GM12878 (cell line): ENCODE results near the gene ADCY2. TPM values are rescaled to one million over a fixed set of nuclear protein-coding genes. Genes with fewer than 3 reads are reported as not detected.

Experiments used
- ATAC-seq: fragments of 200-7000 bp; cut with Tn5 transposase; 3 replicates; pipeline ENCODE4 v1.9.1; 2020; ENCODE audit warnings: mild to moderate bottlenecking, moderate library complexity
- BruUV-seq: library from RNA; stranded (reverse); fragments of 400-500 nt; replicated peaks from 2 replicates; lab custom pipeline; 2021; lab: Mats Ljungman, UMichigan
- CTCF ChIA-PET: fragments of 300-600 bp; sonication (Branson Sonifier 250); formaldehyde crosslinking; extraction: SDS; loops from one replicate; lab custom pipeline; 2021; ENCODE audit warnings: inconsistent platforms; lab: Yijun Ruan, JAX
- POLR2A ChIA-PET: fragments of 350-600 bp; formaldehyde crosslinking; extraction: SDS; loops from one replicate; lab custom pipeline; 2021; ENCODE audit warnings: inconsistent platforms; lab: Charles Lee
- RAD21 ChIA-PET: fragments of 300-600 bp; sonication (Branson Sonifier 250); formaldehyde crosslinking; loops from one replicate; lab custom pipeline; 2023; ENCODE audit warnings: antibody characterized with exemption; ENCODE audit not compliant: unreplicated experiment; lab: Charles Lee
- SMC1A ChIA-PET: fragments of 300-600 bp; sonication (Branson Sonifier 250); formaldehyde crosslinking; loops from one replicate; lab custom pipeline; 2023; ENCODE audit not compliant: unreplicated experiment, uncharacterized antibody; lab: Charles Lee
- DNase-seq: peaks from one replicate; pipeline ENCODE4 v3.0.0-alpha.2; 2011; ENCODE audit warnings: low read depth, low spot score
- FAIRE-seq: peaks from 3 replicates; lab custom pipeline; 2011; peaks lifted over from hg19 to GRCh38; lab: Jason Lieb, UNC
- H2AFZ ChIP-seq: 2 replicates; pipeline ENCODE4 v1.6.0; 2011; ENCODE audit warnings: low read depth, low read length, control low read depth; ENCODE audit not compliant: control insufficient read depth
- H3K27ac ChIP-seq: 2 replicates; pipeline ENCODE4 v1.5.1; 2011; ENCODE audit warnings: control low read depth; ENCODE audit not compliant: control insufficient read depth, insufficient read depth
- H3K27me3 ChIP-seq, 2 experiments: replicated peaks in 1 of 2; 2 replicates each; pipeline versions ENCODE4 v1.6.0 to v1.6.1; 2011; ENCODE audit warnings: low read length in 1 of 2; ENCODE audit not compliant: control insufficient read depth in 2 of 2, insufficient read depth in 2 of 2
- H3K36me3 ChIP-seq, 2 experiments: 2 replicates each; pipeline ENCODE4 v1.5.1; 2011; ENCODE audit warnings: low read length in 1 of 2; ENCODE audit not compliant: control insufficient read depth in 2 of 2, insufficient read depth in 2 of 2
- H3K4me1 ChIP-seq: 2 replicates; pipeline ENCODE4 v1.6.1; 2011; ENCODE audit warnings: mild to moderate bottlenecking, low read length, moderate library complexity, mixed read lengths; ENCODE audit not compliant: control insufficient read depth, insufficient read depth
- H3K4me2 ChIP-seq: 2 replicates; pipeline ENCODE4 v1.6.0; 2011; ENCODE audit warnings: control low read depth; ENCODE audit not compliant: control insufficient read depth, insufficient read depth
- H3K4me3 ChIP-seq: fragments of 200-600 bp; sonication (generic); 2 replicates; pipeline ENCODE4 v1.5.1; 2016
- H3K79me2 ChIP-seq: 2 replicates; pipeline ENCODE4 v1.6.0; 2011; ENCODE audit warnings: low read length; ENCODE audit not compliant: control insufficient read depth, insufficient read depth
- H3K9ac ChIP-seq: 2 replicates; pipeline ENCODE4 v1.8.0; 2011; ENCODE audit warnings: low read length, control low read depth, mixed read lengths; ENCODE audit not compliant: control insufficient read depth, insufficient read depth
- H3K9me3 ChIP-seq: replicated peaks from 3 replicates; pipeline ENCODE4 v1.5.1; 2011; ENCODE audit warnings: mild to moderate bottlenecking, low read length; ENCODE audit not compliant: control insufficient read depth, insufficient read depth
- H4K20me1 ChIP-seq: 2 replicates; pipeline ENCODE4 v1.6.0; 2011; ENCODE audit not compliant: control insufficient read depth, insufficient read depth
- BCLAF1 ChIP-seq: fragments of 450-650 bp; IDR thresholded peaks from 2 replicates; pipeline ENCODE4 v1.6.1; 2017; ENCODE audit warnings: antibody characterized with exemption, mild to moderate bottlenecking, moderate library complexity
- CREB1 ChIP-seq: IDR thresholded peaks from 2 replicates; pipeline ENCODE4 v1.6.1; 2012; ENCODE audit warnings: low read depth, mild to moderate bottlenecking, inconsistent platforms
- CUX1 ChIP-seq: IDR thresholded peaks from 2 replicates; pipeline ENCODE4 v1.6.1; 2012; ENCODE audit warnings: improper control_type of control experiment, low read depth, low read length; ENCODE audit not compliant: insufficient replicate concordance
- EGR1 ChIP-seq, 2 experiments: IDR thresholded peaks; 1 replicate in 1 of 2; 2 replicates in 1 of 2; pipeline ENCODE4 v1.6.1; 2011 to 2012; ENCODE audit warnings: low read depth in 2 of 2, low read length in 2 of 2, borderline replicate concordance in 1 of 2, mild to moderate bottlenecking in 1 of 2, moderate library complexity in 1 of 2
- HSF1 ChIP-seq: fragments of 150-350 bp; IDR thresholded peaks from 2 replicates; pipeline ENCODE4 v1.6.1; 2014; ENCODE audit warnings: mild to moderate bottlenecking, low read depth, low read length
- IKZF2 ChIP-seq, 2 experiments: fragments of 450-650 bp; IDR thresholded peaks; 2 replicates each; pipeline ENCODE4 v1.6.1; 2017; ENCODE audit warnings: mild to moderate bottlenecking in 2 of 2, moderate library complexity in 2 of 2
- RBBP5 ChIP-seq: fragments of 200-600 bp; sonication (generic); conservative IDR thresholded peaks from 2 replicates; pipeline ENCODE4 v1.6.1; 2016
- USF2 ChIP-seq: IDR thresholded peaks from 2 replicates; pipeline ENCODE4 v1.6.1; 2011; ENCODE audit warnings: low read depth, low read length, improper control_type of control experiment, borderline replicate concordance
- WGBS: methylation state at CpG from one replicate; pipeline ENCODE4 v1.1.6; 2016; ENCODE audit warnings: low lambda C conversion rate; ENCODE audit not compliant: insufficient replicate concordance, insufficient coverage; ENCODE audit errors: missing lambda C conversion rate; 5-methylcytosine and 5-hydroxymethylcytosine counted together
- in situ Hi-C: fragments of 300-500 bp; cut with MboI; formaldehyde crosslinking; loops from 9 replicates; pipeline ENCODE4 v1.14.3; 2018; ENCODE audit warnings: mixed read lengths
- intact Hi-C: fragments of 100-400 bp; cut with micrococcal nuclease; formaldehyde crosslinking; loops from one replicate; pipeline ENCODE4 v1.14.2; 2022; ENCODE audit not compliant: unreplicated experiment
- polyA plus RNA-seq, 11 experiments: library from polyadenylated mRNA; depleted of rRNA in 4 of 11; unstranded in 6 of 11; stranded (reverse) in 5 of 11; fragments of >200 nt; fragmentation: Nextera tagmentation in 4 of 11; fragmentation: Illumina TruSeq in 1 of 11; extraction: Ambion mirVana in 4 of 11; extraction: Trizol in 1 of 11; gene quantifications; 1 replicate in 1 of 11; 2 replicates in 10 of 11; pipeline versions ENCODE4 v1.2.1 to v1.2.3, GENCODE V29; 2011 to 2016; ENCODE audit warnings: inconsistent platforms in 2 of 11, missing spikeins in 2 of 11, low read depth in 1 of 11
- total RNA-seq, 4 experiments: library from RNA; depleted of rRNA in 3 of 4; stranded (reverse); fragments of >200 nt in 3 of 4; fragmentation: Illumina TruSeq in 1 of 4; extraction: Trizol in 1 of 4; gene quantifications; 2 replicates each; pipeline versions ENCODE4 v1.2.1 to v1.2.3, GENCODE V29; 2013 to 2021

Gene ADCY2
- total and polyA plus RNA-seq, 10 of the 15 experiments (the other 5 are each of a cell fraction or from before 2014, with no cell fraction given), result 0.07 to 0.26 TPM; not detected in 8

- no peak for TF ChIP-seq CUX1
- TF ChIP-seq IKZF2 (IDR thresholded peaks at IDR 0.05), result no peak
- no peak for TF ChIP-seq CREB1
- no peak for TF ChIP-seq EGR1 (IDR thresholded peaks at IDR 0.05; ENCODE audit: borderline replicate concordance in 1 of 2, low read depth in 2 of 2, low read length in 2 of 2)
Measured at GRCh38 chr5:7446913-7447312, 51.0 kb downstream of the ADCY2 start (continued).

- ATAC-seq, result no peak
- FAIRE-seq, result no peak
- ChIA-PET RAD21 (no interaction called here), POLR2A (no interaction called here), CTCF (no interaction called here), SMC1A (no interaction called here)
- no peak for DNase-seq
- H3K9ac ChIP-seq, result no peak overlapping the region
- no peaks in the 10 kb centered on the region for H3K79me2 ChIP-seq
- H2AFZ ChIP-seq, result no peak overlapping the region
- H3K27me3 ChIP-seq, result no peaks in the 10 kb centered on the region
- in situ Hi-C loops (no loop called here), intact Hi-C loops (no loop called here)
- no peaks in the 10 kb centered on the region for H3K4me1 ChIP-seq
- WGBS, result 89% methylated on average over 2 of the region's 2 CpGs
- H4K20me1 ChIP-seq, result no peaks in the 10 kb centered on the region
- no TSS peak for BruUV-seq
- no peak overlapping the region for H3K4me3 ChIP-seq
- H3K4me2 ChIP-seq, result no peak overlapping the region
- H3K36me3 ChIP-seq, result no peaks in the 10 kb centered on the region
- no peak overlapping the region for H3K27ac ChIP-seq
- no peaks in the 10 kb centered on the region for H3K9me3 ChIP-seq
- no peak for TF ChIP-seq RBBP5
- TF ChIP-seq USF2, result no peak
- TF ChIP-seq HSF1, result no peak
- TF ChIP-seq BCLAF1, result no peak
Measured at GRCh38 chr5:7453947-7454346, 58.0 kb downstream of the ADCY2 start.
